Loucy (cell line): ENCODE data around the gene TSEN54.

Source experiments
- CTCF ChIP-seq: fragments of 200-600 bp; sonication (generic); conservative IDR thresholded peaks from 2 replicates; pipeline ENCODE4 v1.5.1; 2014; ENCODE audit warnings: mild to moderate bottlenecking, antibody characterized with exemption, low read length
- EZH2phosphoT487 ChIP-seq: fragments of 200-600 bp; IDR thresholded peaks from 2 replicates; pipeline ENCODE4 v1.6.1; 2018; ENCODE audit warnings: antibody characterized with exemption, mild to moderate bottlenecking, moderate library complexity, borderline replicate concordance

- TF ChIP-seq CTCF (no peak), EZH2phosphoT487 (no peak)
These were observed 47.9 kb downstream of the TSEN54 start for GRCh38 chr17:75564195-75564594.
